ENCODE results near the gene MYL2. TPM values are rescaled to one million over a fixed set of nuclear protein-coding genes. Genes with fewer than 3 reads are reported as not detected.
"Not testable (repeated sequence)": the region's sequence is repeated elsewhere in the genome, so short reads cannot be mapped to it uniquely, and the experiment has no call there.

The MYL2 gene
- total RNA-seq, 6 donors from 2014 or later: not detected

DNA sequence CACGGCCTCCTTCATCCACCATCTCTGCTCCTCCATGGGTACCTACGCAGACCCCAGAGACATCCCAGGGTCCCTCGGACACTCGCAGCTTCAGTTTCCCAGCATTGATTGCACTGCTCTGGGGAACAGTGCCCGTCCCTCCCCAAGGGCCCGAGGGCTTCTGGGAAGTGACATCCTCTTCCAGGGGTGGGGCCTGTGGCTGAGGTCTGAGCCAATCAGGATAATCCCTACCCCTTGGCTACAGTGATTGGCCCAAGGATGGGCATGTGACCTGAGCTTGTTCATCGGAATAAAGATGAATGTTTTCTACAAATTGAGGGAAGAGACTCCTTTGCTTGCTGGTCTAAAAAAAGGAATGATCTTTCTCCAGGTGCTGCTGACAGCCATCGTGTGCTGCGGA is 37.3 kb upstream of the MYL2 start:
- DNase-seq (no peak), ATAC-seq (ENCODE audit: low FRiP score in 2 of 2) (peak in 1 of 2 donors; percentile 49)
- no peak for TF ChIP-seq POLR2AphosphoS5 (IDR thresholded peaks at IDR 0.05)
- no peak for TF ChIP-seq EP300 (IDR thresholded peaks at IDR 0.05)
- TF ChIP-seq, protein P1, sequence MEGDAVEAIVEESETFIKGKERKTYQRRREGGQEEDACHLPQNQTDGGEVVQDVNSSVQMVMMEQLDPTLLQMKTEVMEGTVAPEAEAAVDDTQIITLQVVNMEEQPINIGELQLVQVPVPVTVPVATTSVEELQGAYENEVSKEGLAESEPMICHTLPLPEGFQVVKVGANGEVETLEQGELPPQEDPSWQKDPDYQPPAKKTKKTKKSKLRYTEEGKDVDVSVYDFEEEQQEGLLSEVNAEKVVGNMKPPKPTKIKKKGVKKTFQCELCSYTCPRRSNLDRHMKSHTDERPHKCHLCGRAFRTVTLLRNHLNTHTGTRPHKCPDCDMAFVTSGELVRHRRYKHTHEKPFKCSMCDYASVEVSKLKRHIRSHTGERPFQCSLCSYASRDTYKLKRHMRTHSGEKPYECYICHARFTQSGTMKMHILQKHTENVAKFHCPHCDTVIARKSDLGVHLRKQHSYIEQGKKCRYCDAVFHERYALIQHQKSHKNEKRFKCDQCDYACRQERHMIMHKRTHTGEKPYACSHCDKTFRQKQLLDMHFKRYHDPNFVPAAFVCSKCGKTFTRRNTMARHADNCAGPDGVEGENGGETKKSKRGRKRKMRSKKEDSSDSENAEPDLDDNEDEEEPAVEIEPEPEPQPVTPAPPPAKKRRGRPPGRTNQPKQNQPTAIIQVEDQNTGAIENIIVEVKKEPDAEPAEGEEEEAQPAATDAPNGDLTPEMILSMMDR (IDR thresholded peaks at IDR 0.05): no peak
- TF ChIP-seq POLR2A (IDR thresholded peaks at IDR 0.05): no peak
- H3K36me3 ChIP-seq: no peaks in the 10 kb centered on the region
- no peaks in the 10 kb centered on the region for H3K9me3 ChIP-seq
- WGBS, 2 donors: 84 to 88% methylated on average over 9 of the region's 9 CpGs
- H3K27ac ChIP-seq: no peak overlapping the region
- no peaks in the 10 kb centered on the region for H3K4me1 ChIP-seq
- no peak overlapping the region for H3K4me3 ChIP-seq
- H3K27me3 ChIP-seq: no peaks in the 10 kb centered on the region

DNA sequence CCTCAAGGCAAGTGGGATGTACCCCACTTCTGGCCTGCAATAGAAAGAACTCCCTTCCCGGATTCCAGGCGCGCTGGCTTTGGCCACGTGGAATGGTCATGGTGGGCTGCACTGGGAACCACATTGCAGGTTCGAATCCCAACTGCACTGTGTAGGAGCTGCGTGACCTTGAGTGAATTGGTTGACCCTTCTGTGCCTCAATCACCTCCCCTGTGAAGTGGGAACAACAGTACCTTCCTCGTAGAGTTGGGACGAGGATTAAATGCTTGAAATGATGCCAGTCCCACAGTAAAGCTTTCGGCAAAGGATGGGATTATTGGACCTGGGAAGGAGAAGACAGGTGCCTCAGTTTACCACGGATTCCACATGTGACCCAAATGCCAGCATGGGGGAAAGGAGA is 36.8 kb upstream of the MYL2 start:
- TF ChIP-seq POLR2AphosphoS5 (IDR thresholded peaks at IDR 0.05): no peak
- TF ChIP-seq POLR2A (IDR thresholded peaks at IDR 0.05): no peak
- no peak for TF ChIP-seq EP300 (IDR thresholded peaks at IDR 0.05)
- TF ChIP-seq, protein P1 (IDR thresholded peaks at IDR 0.05): no peak
- 90 to 92% methylated on average over 10 of the region's 10 CpGs for WGBS, 2 donors
- ATAC-seq (ENCODE audit: low FRiP score in 2 of 2) (no peak), DNase-seq (no peak)
- no peaks in the 10 kb centered on the region for H3K27me3 ChIP-seq
- no peaks in the 10 kb centered on the region for H3K36me3 ChIP-seq
- H3K4me1 ChIP-seq: no peaks in the 10 kb centered on the region
- H3K4me3 ChIP-seq: no peak overlapping the region
- no peak overlapping the region for H3K27ac ChIP-seq
- H3K9me3 ChIP-seq: no peaks in the 10 kb centered on the region

DNA sequence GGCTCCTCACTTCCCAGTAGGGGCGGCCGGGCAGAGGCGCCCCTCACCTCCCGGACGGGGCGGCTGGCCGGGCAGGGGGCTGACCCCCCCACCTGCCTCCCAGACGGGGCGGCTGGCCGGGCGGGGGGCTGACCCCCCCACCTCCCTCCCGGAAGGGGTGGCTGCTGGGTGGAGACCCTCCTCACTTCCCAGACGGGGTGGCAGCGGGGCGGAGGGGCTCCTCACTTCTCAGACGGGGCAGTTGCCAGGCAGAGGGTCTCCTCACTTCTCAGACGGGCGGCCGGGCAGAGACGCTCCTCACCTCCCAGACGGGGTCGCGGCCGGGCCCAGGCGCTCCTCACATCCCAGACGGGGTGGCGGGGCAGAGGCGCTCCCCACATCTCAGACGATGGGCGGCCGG is 30.5 kb upstream of the MYL2 start:
- DNase-seq: peak in 1 of 2 donors; percentile 72
- not testable (repeated sequence) for H3K36me3 ChIP-seq; H3K4me1 ChIP-seq; H3K27ac ChIP-seq; H3K27me3 ChIP-seq; H3K4me3 ChIP-seq; ATAC-seq (ENCODE audit: low FRiP score in 2 of 2)
- H3K9me3 ChIP-seq: peaks cover 6 to 13% (median 12%) of the 10 kb centered on the region in 4 donors
- WGBS, 2 donors: 95% methylated on average over 16 of the region's 31 CpGs; no CpG with 5 or more reads in 1 of the 2 donors

DNA sequence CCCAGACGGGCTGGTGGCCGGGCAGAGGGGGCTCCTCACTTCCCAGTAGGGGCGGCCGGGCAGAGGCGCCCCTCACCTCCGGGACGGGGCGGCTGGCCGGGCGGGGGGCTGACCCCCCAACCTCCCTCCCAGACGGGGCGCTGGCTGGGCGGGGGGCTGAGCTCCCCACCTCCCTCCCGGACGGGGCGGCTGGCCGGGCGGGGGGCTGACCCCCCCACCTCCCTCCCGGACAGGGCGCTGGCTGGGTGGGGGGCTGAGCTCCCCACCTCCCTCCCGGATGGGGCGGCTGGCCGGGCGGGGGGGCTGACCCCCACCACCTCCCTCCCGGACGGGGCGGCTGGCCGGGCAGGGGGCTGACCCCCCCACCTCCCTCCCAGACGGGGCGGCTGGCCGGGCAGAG is 30.1 kb upstream of the MYL2 start:
- not testable (repeated sequence) for H3K27ac ChIP-seq; H3K4me1 ChIP-seq; ATAC-seq (ENCODE audit: low FRiP score in 2 of 2); H3K36me3 ChIP-seq; H3K27me3 ChIP-seq; H3K4me3 ChIP-seq
- peak in 1 of 2 donors; percentile 37 for DNase-seq
- 99 to 100% methylated on average over 2 to 12 of the region's 31 CpGs for WGBS, 2 donors
- peaks cover 6 to 17% (median 15%) of the 10 kb centered on the region in 4 donors for H3K9me3 ChIP-seq

DNA sequence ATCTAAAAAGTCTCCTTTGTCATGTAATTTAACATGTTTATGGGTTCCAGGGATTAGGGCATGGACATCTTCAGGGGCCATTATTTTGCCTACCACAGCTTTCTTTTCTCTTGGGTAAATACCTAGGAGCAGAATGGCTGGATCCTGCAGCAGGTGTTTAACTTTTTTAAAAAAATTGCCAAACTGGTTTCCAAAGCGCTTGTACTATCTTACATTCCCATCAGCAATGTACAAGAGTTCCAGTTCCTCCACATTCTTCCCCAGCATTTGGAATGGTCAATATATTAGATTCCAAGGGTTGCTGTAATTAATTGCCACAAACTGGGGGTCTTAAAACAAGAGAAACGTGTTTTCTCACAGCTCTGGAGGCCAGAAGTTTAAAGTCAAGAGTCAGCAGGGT is 27.7 kb upstream of the MYL2 start:
- DNase-seq (no peak), ATAC-seq (ENCODE audit: low FRiP score in 2 of 2) (no peak)
- TF ChIP-seq EP300 (IDR thresholded peaks at IDR 0.05) (no peak), POLR2AphosphoS5 (IDR thresholded peaks at IDR 0.05) (no peak), POLR2A (IDR thresholded peaks at IDR 0.05) (no peak)
- TF ChIP-seq, protein P1 (IDR thresholded peaks at IDR 0.05): no peak
- Histone ChIP-seq H3K9me3 (peaks cover 6 to 18% (median 17%) of the 10 kb centered on the region in 4 donors), H3K36me3 (no peaks in the 10 kb centered on the region), H3K27ac (no peak overlapping the region), H3K27me3 (no peaks in the 10 kb centered on the region), H3K4me1 (no peaks in the 10 kb centered on the region), H3K4me3 (no peak overlapping the region)
- 67 to 75% methylated on average over 2 of the region's 2 CpGs for WGBS, 2 donors

DNA sequence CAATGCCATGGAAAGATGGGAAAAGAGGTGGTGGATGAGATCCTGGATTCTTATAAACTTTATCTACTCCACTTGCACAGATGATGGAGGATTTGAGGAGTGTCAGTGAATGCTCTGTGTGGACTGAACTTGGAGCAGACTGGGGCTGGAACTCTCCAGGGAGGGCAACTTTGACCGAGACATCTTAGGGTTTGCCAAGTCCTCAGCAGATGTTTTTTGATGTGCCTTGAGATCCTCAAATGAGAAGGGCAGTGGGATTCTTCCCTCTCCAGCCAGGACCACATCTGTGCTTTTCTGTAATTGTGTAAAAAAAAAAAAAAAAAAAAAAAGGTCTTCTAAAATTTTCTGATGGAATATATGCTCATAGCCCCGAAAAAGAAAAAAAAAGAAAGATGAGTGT is 23.0 kb upstream of the MYL2 start:
- ATAC-seq (ENCODE audit: low FRiP score in 2 of 2) (no peak), DNase-seq (no peak)
- Histone ChIP-seq H3K27ac (no peak overlapping the region), H3K4me1 (no peaks in the 10 kb centered on the region), H3K27me3 (no peaks in the 10 kb centered on the region), H3K9me3 (peaks cover 6 to 18% (median 17%) of the 10 kb centered on the region in 4 donors), H3K36me3 (no peaks in the 10 kb centered on the region), H3K4me3 (no peak overlapping the region)
- TF ChIP-seq, protein P1 (IDR thresholded peaks at IDR 0.05): no peak
- TF ChIP-seq POLR2A (IDR thresholded peaks at IDR 0.05) (no peak), POLR2AphosphoS5 (IDR thresholded peaks at IDR 0.05) (no peak), EP300 (IDR thresholded peaks at IDR 0.05) (no peak)
- 59 to 64% methylated on average over 2 of the region's 2 CpGs for WGBS, 2 donors

All from upper lobe of left lung (tissue), 6 donors.